HEK293 (cell line): ENCODE measurements around the gene APOBEC3B.

Source experiments
- CTCF ChIA-PET: fragments of 350-600 bp; formaldehyde crosslinking; extraction: SDS; loops from one replicate; lab custom pipeline; 2021; ENCODE audit warnings: antibody characterized with exemption; lab: Yijun Ruan, JAX
- POLR2A ChIA-PET: fragments of 300-600 bp; formaldehyde crosslinking; extraction: SDS; loops from one replicate; lab custom pipeline; 2020; ENCODE audit warnings: antibody characterized with exemption, inconsistent platforms; lab: Yijun Ruan, JAX
- H3K27ac ChIP-seq: fragments of 200-500 bp; sonication (Bioruptor generic); 2 replicates; pipeline ENCODE4 v1.5.1; 2014; ENCODE audit warnings: low read depth, low read length, control low read depth, inconsistent platforms; ENCODE audit errors: extremely low read depth
- H3K36me3 ChIP-seq, 2 experiments: fragments of 200-500 bp in 1 of 2; sonication (Bioruptor generic) in 1 of 2; 1 replicate in 1 of 2; 2 replicates in 1 of 2; pipeline ENCODE4 v1.5.1; 2014 to 2017; ENCODE audit warnings: inconsistent platforms in 2 of 2, low read length in 2 of 2; ENCODE audit not compliant: control insufficient read depth in 2 of 2, insufficient read depth in 1 of 2
- H3K4me1 ChIP-seq: fragments of 200-500 bp; sonication (Bioruptor generic); 2 replicates; pipeline ENCODE4 v1.5.1; 2014; ENCODE audit warnings: mild to moderate bottlenecking, low read length, inconsistent platforms; ENCODE audit not compliant: control insufficient read depth, insufficient read depth
- H3K4me3 ChIP-seq: 2 replicates; pipeline ENCODE4 v1.5.1; 2011; ENCODE audit warnings: low read depth, mild to moderate bottlenecking, control low read depth, low read length, moderate library complexity
- H3K9me3 ChIP-seq: fragments of 200-500 bp; sonication (Bioruptor generic); 2 replicates; pipeline ENCODE4 v1.5.1; 2014; ENCODE audit warnings: low read depth, low read length, inconsistent platforms; ENCODE audit not compliant: control insufficient read depth, insufficient read depth
- EGR2 ChIP-seq: fragments of 450-650 bp; formaldehyde crosslinking; IDR thresholded peaks from 2 replicates; pipeline ENCODE4 v1.5.1; 2016; ENCODE audit warnings: low read depth, missing biosample characterization, missing genetic modification characterization
- HOXD13 ChIP-seq: sonication (generic); formaldehyde crosslinking; IDR thresholded peaks from 2 replicates; pipeline ENCODE4 v1.8.0; 2022; ENCODE audit warnings: missing genetic modification reagents, borderline replicate concordance
- PRDM4 ChIP-seq: fragments of 450-650 bp; formaldehyde crosslinking; IDR thresholded peaks from 2 replicates; pipeline ENCODE4 v1.5.1; 2017; ENCODE audit warnings: missing biosample characterization, missing genetic modification characterization
- SP2 ChIP-seq: fragments of 450-650 bp; formaldehyde crosslinking; IDR thresholded peaks from 2 replicates; pipeline ENCODE4 v1.5.1; 2016; ENCODE audit warnings: missing biosample characterization, missing genetic modification characterization
- ZBTB6 ChIP-seq: fragments of 450-650 bp; formaldehyde crosslinking; IDR thresholded peaks from 2 replicates; pipeline ENCODE4 v1.5.1; 2017; ENCODE audit warnings: missing biosample characterization, missing genetic modification characterization
- ZFHX2 ChIP-seq: fragments of 450-650 bp; formaldehyde crosslinking; conservative IDR thresholded peaks from 2 replicates; pipeline ENCODE4 v1.5.1; 2016; ENCODE audit warnings: missing biosample characterization, missing genetic modification characterization
- ZNF10 ChIP-seq: fragments of 450-650 bp; formaldehyde crosslinking; IDR thresholded peaks from 2 replicates; pipeline ENCODE4 v1.5.1; 2017; ENCODE audit warnings: missing biosample characterization, missing genetic modification characterization
- ZNF121 ChIP-seq: fragments of 450-650 bp; formaldehyde crosslinking; IDR thresholded peaks from 2 replicates; pipeline ENCODE4 v1.5.1; 2016; ENCODE audit warnings: missing biosample characterization, missing genetic modification characterization
- ZNF140 ChIP-seq: fragments of 450-650 bp; formaldehyde crosslinking; IDR thresholded peaks from 2 replicates; pipeline ENCODE4 v1.5.1; 2016; ENCODE audit warnings: missing biosample characterization, missing genetic modification characterization
- ZNF239 ChIP-seq: fragments of 450-650 bp; formaldehyde crosslinking; IDR thresholded peaks from 2 replicates; pipeline ENCODE4 v1.5.1; 2016; ENCODE audit warnings: missing biosample characterization, missing genetic modification characterization
- ZNF266 ChIP-seq: fragments of 450-650 bp; formaldehyde crosslinking; IDR thresholded peaks from 2 replicates; pipeline ENCODE4 v1.5.1; 2016; ENCODE audit warnings: missing biosample characterization, missing genetic modification characterization, low read depth
- ZNF394 ChIP-seq: fragments of 450-650 bp; formaldehyde crosslinking; IDR thresholded peaks from 2 replicates; pipeline ENCODE4 v1.5.1; 2016; ENCODE audit warnings: missing biosample characterization, missing genetic modification characterization, mild to moderate bottlenecking, moderate library complexity, borderline replicate concordance
- ZNF544 ChIP-seq: fragments of 450-650 bp; formaldehyde crosslinking; IDR thresholded peaks from 2 replicates; pipeline ENCODE4 v1.5.0; 2017; ENCODE audit warnings: missing biosample characterization, missing genetic modification characterization
- ZNF624 ChIP-seq: fragments of 450-650 bp; formaldehyde crosslinking; IDR thresholded peaks from 2 replicates; pipeline ENCODE4 v1.5.1; 2017; ENCODE audit warnings: missing biosample characterization, missing genetic modification characterization
- ZNF776 ChIP-seq: fragments of 450-650 bp; formaldehyde crosslinking; IDR thresholded peaks from 2 replicates; pipeline ENCODE4 v1.5.0; 2017; ENCODE audit warnings: missing biosample characterization, missing genetic modification characterization, borderline replicate concordance
- TF ChIP-seq, protein P1 (sequence below): fragments of 450-650 bp; formaldehyde crosslinking; IDR thresholded peaks from 2 replicates; pipeline ENCODE4 v1.5.1; 2016; ENCODE audit warnings: missing biosample characterization, missing genetic modification characterization

The APOBEC3B gene

DNA sequence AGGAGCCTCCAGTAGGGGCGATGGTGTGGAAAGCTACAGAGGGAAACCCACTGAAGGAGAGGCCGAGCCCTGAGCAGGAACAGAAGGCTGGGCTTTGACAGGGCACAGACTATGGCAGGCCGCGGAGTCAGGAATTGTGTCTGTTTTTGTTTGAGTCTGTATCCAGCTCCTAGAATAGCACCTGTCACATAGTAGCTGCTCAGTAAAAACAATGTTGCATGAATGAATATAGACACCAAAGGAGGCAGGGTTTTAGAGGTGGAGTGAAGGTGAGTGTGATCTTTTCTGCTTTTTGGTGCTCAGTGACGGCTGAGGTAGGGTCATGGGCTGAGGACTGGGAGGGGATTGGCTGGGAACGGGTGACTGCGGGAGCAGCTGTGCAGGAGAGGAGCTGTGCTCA, 43.2 kb upstream of the APOBEC3B start (continued):
- TF ChIP-seq HOXD13 (CRISPR knock-in tag) (no peak), ZNF239 (no peak)

DNA sequence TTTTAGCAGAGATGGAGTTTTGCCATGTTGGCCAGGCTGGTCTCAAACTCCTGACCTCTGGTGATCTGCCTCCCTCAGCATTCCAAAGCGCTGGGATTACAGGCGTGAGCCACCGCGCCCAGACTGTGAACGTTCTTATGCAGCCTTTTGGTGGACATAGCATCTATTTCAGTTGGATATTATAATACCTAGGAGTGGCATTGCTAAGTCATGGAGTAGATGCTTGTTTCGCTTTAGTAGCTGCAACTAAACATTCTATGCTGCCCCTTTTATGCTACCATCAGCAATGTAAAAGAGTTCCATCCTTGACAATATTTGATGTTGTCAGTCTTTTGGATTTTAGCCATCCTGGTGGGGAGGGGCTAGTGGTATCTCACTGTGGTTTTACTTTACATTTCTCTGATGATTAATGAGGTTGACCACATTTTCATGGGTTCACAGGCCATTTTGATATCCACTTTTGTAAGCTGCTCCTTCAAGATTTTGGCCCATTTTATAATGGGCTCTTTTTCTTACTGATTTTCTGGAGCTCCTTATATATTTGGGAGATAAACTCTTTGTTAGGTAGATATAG, 41.2 kb upstream of the APOBEC3B start:
- Histone ChIP-seq H3K9me3 (no peaks in the 10 kb centered on the region), H3K4me3 (no peak overlapping the region), H3K36me3 (no peaks in the 10 kb centered on the region), H3K4me1 (no peaks in the 10 kb centered on the region), H3K27ac (no peak overlapping the region)
- POLR2A ChIA-PET: no interaction called here
- CTCF ChIA-PET: interaction anchor here (0.6 to 1.2 kb wide), 3 partner anchors 11 to 192 kb away, joined by 3 to 5 read pairs (median 4); no protein-coding TSS in a partner anchor
- TF ChIP-seq ZNF121 (tag by site-specific recombination) (no peak), ZNF140 (tag by site-specific recombination) (no peak), SP2 (tag by site-specific recombination) (no peak), ZNF624 (tag by site-specific recombination) (no peak), ZNF266 (no peak), ZNF776 (no peak), ZNF394 (tag by site-specific recombination) (no peak), PRDM4 (tag by site-specific recombination) (no peak), ZNF10 (tag by site-specific recombination) (no peak), ZBTB6 (tag by site-specific recombination) (no peak)
- TF ChIP-seq, protein P1, sequence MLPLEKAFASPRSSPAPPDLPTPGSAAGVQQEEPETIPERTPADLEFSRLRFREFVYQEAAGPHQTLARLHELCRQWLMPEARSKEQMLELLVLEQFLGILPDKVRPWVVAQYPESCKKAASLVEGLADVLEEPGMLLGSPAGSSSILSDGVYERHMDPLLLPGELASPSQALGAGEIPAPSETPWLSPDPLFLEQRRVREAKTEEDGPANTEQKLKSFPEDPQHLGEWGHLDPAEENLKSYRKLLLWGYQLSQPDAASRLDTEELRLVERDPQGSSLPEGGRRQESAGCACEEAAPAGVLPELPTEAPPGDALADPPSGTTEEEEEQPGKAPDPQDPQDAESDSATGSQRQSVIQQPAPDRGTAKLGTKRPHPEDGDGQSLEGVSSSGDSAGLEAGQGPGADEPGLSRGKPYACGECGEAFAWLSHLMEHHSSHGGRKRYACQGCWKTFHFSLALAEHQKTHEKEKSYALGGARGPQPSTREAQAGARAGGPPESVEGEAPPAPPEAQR (tag by site-specific recombination): no peak

DNA sequence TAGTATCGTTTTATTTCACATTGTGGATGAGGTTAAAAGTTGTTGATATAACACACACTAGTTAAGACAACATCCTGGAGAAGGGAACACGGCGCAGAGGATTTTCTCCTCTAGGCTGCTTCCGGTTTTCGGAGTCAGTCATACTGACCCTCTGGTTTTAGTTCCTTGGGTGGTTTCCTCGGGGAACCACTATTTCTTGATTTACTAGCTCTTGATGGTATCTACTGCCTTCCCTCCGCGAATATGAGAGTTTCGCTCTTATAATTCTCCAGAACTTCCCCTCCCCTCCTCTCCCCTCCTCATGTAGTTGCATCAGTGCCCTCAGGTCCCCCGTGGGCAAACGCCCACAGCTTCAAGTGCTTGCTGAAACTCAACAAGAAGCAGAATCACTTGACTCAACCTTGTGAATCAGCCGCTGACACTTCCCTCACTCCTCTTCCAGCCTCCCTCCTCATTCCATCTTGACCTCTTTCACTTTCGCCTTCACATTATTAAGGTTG, 40.6 kb upstream of the APOBEC3B start:
- H3K36me3 ChIP-seq: no peaks in the 10 kb centered on the region
- CTCF ChIA-PET: interaction anchor here (0.9 to 1.2 kb wide), 3 partner anchors 10 to 17 kb away, joined by 4 to 5 read pairs (median 4); no protein-coding TSS in a partner anchor
- H3K4me3 ChIP-seq: no peak overlapping the region
- no peak overlapping the region for H3K27ac ChIP-seq
- H3K4me1 ChIP-seq: no peaks in the 10 kb centered on the region
- no peaks in the 10 kb centered on the region for H3K9me3 ChIP-seq
- TF ChIP-seq ZNF544 (tag by site-specific recombination) (no peak), EGR2 (tag by site-specific recombination) (peak; percentile 73; the same call in 1 of the 2 replicates), ZFHX2 (peak; percentile 90)
- POLR2A ChIA-PET: no interaction called here
